ENCODE results near the gene UBQLNL.

GRCh38 chr11:5546457-5546856 lies 30.0 kb upstream of the UBQLNL start:
- TF ChIP-seq CTCF (IDR thresholded peaks at IDR 0.05): no peak
- no peak for TF ChIP-seq EZH2phosphoT487 (IDR thresholded peaks at IDR 0.05)
- TF ChIP-seq EZH2 (IDR thresholded peaks at IDR 0.05): no peak

Data from neural progenitor cell (in vitro differentiated cells).